HFFc6 (cell line): Measurements from ENCODE around the gene TTLL12. TPM values are rescaled to one million over a fixed set of nuclear protein-coding genes. Genes with fewer than 3 reads are reported as not detected.

Experiments
- DNase-seq: peaks from one replicate; pipeline ENCODE4 v3.0.0-alpha.2; 2018
- H3K27ac Mint-ChIP-seq: 2 replicates; pipeline ENCODE4 v1.8.0; 2020; ENCODE audit warnings: mild to moderate bottlenecking, mixed read lengths
- H3K27me3 Mint-ChIP-seq: 2 replicates; pipeline ENCODE4 v1.8.0; 2021; ENCODE audit warnings: mild to moderate bottlenecking, moderate library complexity, mixed read lengths; ENCODE audit not compliant: insufficient read depth
- H3K36me3 Mint-ChIP-seq: 2 replicates; pipeline ENCODE4 v1.8.0; 2021; ENCODE audit warnings: low read depth, mixed read lengths
- H3K4me1 Mint-ChIP-seq: 2 replicates; pipeline ENCODE4 v1.8.0; 2020; ENCODE audit warnings: low read depth, mixed read lengths
- H3K4me3 Mint-ChIP-seq: 2 replicates; pipeline ENCODE4 v1.8.0; 2020; ENCODE audit warnings: mild to moderate bottlenecking, moderate library complexity, mixed read lengths
- H3K9me3 Mint-ChIP-seq: 2 replicates; pipeline ENCODE4 v1.8.0; 2020; ENCODE audit warnings: mild to moderate bottlenecking, mixed read lengths
- total RNA-seq, 6 experiments: library from RNA; stranded (reverse); fragmentation: NEBNext Ultra II Directional; extraction: Animal tissue kit (Norgen Biotek cat#: 25700); gene quantifications; 2 replicates in 1 of 6; 3 replicates in 5 of 6; pipeline ENCODE4 v1.2.3, GENCODE V29; 2021
- TF ChIP-seq, protein P1 (sequence below): fragments of 200-600 bp; sonication (generic); IDR thresholded peaks from 2 replicates; pipeline ENCODE4 v1.5.0; 2021; ENCODE audit warnings: antibody characterized with exemption, mild to moderate bottlenecking

TTLL12 gene
- total RNA-seq, 6 experiments from 2014 or later = 33.9 to 42.4 (median 38.7) TPM

GRCh38 chr22:43160497-43161126 is 26.3 kb downstream of the TTLL12 start:
- Mint-ChIP-seq H3K4me1 (0 out of 2 replicates have a peak, but pooled peaks cover 6% of the 10 kb centered on the region), H3K27ac (0 out of 2 replicates have a peak overlapping the region, but pooled peaks have one; percentile 33), H3K4me3 (no peak overlapping the region), H3K36me3 (peaks cover 8% of the 10 kb centered on the region; the same call in 1 of the 2 replicates), H3K9me3 (no peaks in the 10 kb centered on the region), H3K27me3 (peaks cover 3% of the 10 kb centered on the region)
- TF ChIP-seq, protein P1, sequence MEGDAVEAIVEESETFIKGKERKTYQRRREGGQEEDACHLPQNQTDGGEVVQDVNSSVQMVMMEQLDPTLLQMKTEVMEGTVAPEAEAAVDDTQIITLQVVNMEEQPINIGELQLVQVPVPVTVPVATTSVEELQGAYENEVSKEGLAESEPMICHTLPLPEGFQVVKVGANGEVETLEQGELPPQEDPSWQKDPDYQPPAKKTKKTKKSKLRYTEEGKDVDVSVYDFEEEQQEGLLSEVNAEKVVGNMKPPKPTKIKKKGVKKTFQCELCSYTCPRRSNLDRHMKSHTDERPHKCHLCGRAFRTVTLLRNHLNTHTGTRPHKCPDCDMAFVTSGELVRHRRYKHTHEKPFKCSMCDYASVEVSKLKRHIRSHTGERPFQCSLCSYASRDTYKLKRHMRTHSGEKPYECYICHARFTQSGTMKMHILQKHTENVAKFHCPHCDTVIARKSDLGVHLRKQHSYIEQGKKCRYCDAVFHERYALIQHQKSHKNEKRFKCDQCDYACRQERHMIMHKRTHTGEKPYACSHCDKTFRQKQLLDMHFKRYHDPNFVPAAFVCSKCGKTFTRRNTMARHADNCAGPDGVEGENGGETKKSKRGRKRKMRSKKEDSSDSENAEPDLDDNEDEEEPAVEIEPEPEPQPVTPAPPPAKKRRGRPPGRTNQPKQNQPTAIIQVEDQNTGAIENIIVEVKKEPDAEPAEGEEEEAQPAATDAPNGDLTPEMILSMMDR = no peak
- no peak for DNase-seq

DNA sequence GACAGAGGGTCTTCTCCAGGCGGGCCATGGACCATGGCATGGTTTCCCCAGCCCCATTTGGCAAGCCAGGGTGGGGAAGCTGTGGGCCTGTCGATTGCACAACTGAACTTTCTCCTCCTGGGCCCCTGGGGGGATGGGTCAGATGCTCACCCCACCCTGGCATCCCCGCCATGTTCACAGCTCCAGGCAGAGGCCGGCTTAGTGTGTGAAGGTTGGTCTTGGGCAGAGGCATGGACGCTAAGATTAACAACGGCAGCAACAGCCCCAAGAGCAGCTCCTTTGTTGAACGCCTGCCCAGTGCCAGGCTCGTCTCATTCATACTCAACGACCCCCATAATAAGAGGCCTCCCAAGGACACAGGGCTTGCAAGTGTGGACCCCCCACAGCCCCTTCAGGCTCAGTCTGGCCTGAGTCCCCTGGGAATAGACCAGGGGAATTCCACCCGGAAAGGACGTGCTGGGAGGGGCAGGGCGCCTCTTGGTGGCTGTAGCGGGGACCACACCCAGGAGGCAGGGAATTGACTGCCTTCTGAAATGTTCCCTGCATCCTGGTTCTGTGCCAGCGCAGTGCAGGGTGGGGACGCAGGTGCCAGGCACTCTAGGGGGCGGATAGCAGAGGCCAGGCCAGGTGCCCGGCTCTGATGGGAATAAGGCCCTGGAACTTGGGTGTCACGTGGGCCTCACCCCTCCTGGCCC is 27.3 kb downstream of the TTLL12 start:
- Mint-ChIP-seq H3K9me3 (no peaks in the 10 kb centered on the region), H3K27me3 (peaks cover 3% of the 10 kb centered on the region), H3K4me1 (0 out of 2 replicates have a peak, but pooled peaks cover 6% of the 10 kb centered on the region), H3K4me3 (no peak overlapping the region), H3K36me3 (peaks cover 8% of the 10 kb centered on the region; the same call in 1 of the 2 replicates), H3K27ac (no peak overlapping the region)
- no peak for DNase-seq
- TF ChIP-seq, protein P1 = peak; percentile 60

- TF ChIP-seq, protein P1 = no peak
- H3K36me3 Mint-ChIP-seq = peaks cover 5% of the 10 kb centered on the region; the same call in 1 of the 2 replicates
- no peak for DNase-seq
- H3K4me1 Mint-ChIP-seq = 0 out of 2 replicates have a peak, but pooled peaks cover 6% of the 10 kb centered on the region
- no peak overlapping the region; the same call in 1 of the 2 replicates for H3K27ac Mint-ChIP-seq
- peaks cover 2% of the 10 kb centered on the region for H3K27me3 Mint-ChIP-seq
- H3K9me3 Mint-ChIP-seq = no peaks in the 10 kb centered on the region
- H3K4me3 Mint-ChIP-seq = no peak overlapping the region
These were observed 28.0 kb downstream of the TTLL12 start for GRCh38 chr22:43158778-43159483.

- Mint-ChIP-seq H3K27me3 (peaks cover 2% of the 10 kb centered on the region), H3K4me3 (no peak overlapping the region), H3K36me3 (peaks cover 3% of the 10 kb centered on the region; the same call in 1 of the 2 replicates), H3K27ac (no peak overlapping the region), H3K9me3 (no peaks in the 10 kb centered on the region), H3K4me1 (peaks cover 9% of the 10 kb centered on the region)
- TF ChIP-seq, protein P1 = no peak
- no peak for DNase-seq
These were observed 28.9 kb downstream of the TTLL12 start for GRCh38 chr22:43157874-43158546.

DNA sequence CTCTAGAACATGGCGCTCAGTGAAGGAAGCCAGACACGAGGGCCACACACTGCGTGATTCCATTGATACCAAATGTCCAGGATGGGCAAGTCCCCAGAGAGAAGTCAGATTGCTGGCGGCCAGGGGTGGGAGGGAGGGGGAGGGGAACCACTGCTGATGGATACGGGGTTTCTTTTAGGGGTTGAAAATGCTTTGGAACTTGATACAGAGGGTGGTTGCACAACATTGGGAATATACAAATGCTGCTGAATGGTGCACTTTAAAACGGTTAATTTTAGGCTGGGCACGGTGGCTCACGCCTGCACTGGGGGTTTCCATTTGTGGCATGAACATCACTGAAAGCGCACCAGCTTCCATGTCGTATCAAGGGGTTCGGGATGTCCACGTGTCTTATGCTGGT is 30.5 kb downstream of the TTLL12 start:
- Mint-ChIP-seq H3K4me1 (peaks cover 12% of the 10 kb centered on the region), H3K36me3 (peaks cover 3% of the 10 kb centered on the region; the same call in 1 of the 2 replicates), H3K4me3 (no peak overlapping the region), H3K27me3 (peaks cover 2% of the 10 kb centered on the region; the same call in 1 of the 2 replicates), H3K9me3 (no peaks in the 10 kb centered on the region), H3K27ac (no peak overlapping the region)
- no peak for DNase-seq
- TF ChIP-seq, protein P1 = no peak
